Prostate gland (tissue), 2 donors: ENCODE data around the gene EVX1.

Source experiments
- POLR2A ChIP-seq: fragments of 450-650 bp; IDR thresholded peaks from one replicate; pipeline ENCODE4 v1.6.1; 2016; ENCODE audit warnings: antibody characterized with exemption, mild to moderate bottlenecking
- TF ChIP-seq, protein P1 (sequence below), 4 experiments: fragments of 200-600 bp in 2 of 4; fragments of 450-650 bp in 2 of 4; sonication (generic) in 2 of 4; IDR thresholded peaks; 1 replicate in 3 of 4; 2 replicates in 1 of 4; pipeline ENCODE4 v1.5.1; 2016 to 2019; ENCODE audit warnings: antibody characterized with exemption in 4 of 4, mild to moderate bottlenecking in 2 of 4, moderate library complexity in 2 of 4

DNA sequence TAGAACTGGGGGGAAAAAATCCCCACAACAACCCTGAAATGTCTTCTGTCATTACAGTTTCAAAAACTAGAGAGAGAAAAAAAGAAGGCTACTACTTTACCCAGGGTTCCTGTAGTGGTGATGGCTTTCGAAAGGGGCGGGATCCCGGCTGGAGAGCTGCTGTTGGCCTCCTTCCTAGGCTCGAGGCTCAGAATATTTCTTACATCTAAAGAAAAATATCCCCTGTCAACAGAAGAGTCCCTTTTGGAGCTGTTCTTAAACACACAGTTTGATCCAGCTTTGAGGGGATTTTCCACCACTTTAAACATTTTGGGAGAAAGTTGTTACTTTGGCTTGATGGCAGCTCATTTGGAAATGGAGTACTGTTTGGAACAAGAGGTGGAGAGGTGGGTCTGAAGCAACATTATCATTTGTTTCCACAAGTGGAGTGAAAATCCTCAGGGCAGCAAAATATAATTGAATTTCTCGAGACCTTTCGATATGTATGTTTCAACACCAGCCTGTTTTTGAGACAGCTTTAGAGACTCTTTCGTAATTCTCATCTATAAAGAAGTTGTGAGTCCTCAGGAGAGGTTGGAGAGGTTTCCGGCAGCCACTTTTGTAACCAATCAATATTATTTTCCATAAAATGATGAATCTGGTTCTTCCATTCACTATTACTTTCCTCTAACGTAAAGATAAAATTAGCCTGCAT, 47.8 kb upstream of the EVX1 start:
- TF ChIP-seq, protein P1, sequence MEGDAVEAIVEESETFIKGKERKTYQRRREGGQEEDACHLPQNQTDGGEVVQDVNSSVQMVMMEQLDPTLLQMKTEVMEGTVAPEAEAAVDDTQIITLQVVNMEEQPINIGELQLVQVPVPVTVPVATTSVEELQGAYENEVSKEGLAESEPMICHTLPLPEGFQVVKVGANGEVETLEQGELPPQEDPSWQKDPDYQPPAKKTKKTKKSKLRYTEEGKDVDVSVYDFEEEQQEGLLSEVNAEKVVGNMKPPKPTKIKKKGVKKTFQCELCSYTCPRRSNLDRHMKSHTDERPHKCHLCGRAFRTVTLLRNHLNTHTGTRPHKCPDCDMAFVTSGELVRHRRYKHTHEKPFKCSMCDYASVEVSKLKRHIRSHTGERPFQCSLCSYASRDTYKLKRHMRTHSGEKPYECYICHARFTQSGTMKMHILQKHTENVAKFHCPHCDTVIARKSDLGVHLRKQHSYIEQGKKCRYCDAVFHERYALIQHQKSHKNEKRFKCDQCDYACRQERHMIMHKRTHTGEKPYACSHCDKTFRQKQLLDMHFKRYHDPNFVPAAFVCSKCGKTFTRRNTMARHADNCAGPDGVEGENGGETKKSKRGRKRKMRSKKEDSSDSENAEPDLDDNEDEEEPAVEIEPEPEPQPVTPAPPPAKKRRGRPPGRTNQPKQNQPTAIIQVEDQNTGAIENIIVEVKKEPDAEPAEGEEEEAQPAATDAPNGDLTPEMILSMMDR (IDR thresholded peaks at IDR 0.05): no peak
- no peak for TF ChIP-seq POLR2A
